NCI-H1694 treated with DMSO at 0.1 percent for 48 hours (cell line): ENCODE results near the gene P4HB.

Source experiments
- DNase-seq: peaks from one replicate; lab custom pipeline; 2025; lab: John Stamatoyannopoulos, UW

The P4HB gene

DNA sequence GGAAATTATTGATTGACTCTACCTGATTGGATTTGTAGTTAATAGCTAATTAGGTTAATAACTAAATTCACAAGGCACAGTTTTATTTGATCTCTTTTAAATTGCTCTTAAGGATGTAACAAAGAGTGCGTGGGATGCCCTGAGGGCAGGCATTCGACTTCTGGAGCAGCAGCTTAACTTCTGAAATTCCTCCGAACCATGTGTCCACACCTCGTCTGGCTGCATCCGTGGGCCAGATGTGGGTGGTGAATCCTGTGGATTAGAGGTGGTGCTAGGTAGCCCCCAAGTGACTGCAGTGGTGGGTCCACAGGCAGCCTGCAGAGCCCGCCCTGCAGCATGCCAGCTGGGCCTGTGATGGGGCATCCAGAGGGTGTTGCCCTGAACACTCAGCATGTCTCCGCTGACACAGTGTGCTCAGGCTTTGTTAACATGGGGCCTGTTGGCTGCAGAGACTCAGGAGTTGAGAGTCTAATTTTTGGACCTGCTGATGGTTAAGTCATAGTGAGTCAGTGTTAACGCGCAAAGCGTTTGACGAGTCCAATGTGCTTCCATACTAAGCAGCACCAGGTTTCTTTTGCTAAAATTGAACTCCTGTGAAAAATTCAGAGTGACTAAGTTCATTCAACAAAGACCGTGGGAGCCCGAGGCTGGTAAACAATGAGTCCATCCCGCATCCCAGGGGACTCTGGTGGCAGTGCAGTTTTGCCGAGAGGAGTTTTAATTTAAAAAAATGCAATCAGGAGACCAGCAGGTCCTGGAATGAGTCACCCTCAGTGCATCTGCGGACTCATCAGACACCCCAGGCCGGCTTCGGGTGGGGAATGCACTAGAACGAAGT, 37.9 kb upstream of the P4HB start:
- no peak for DNase-seq

DNA sequence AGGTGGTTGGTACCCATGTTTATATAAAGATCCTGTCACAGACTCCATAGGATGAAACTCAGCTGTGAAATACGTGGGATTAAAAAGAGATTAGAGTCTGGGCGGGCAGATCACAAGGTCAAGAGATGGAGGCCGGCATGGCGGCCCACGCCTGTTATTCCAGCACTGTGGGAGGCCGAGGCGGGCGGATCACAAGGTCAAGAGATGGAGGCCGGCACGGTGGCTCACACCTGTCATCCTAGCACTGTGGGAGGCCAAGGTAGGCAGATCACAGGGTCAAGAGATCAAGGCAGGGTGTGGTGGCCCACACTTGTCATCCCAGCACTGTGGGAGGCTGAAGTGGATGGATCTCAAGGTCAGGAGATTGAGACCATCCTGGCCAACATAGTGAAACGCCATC, 35.1 kb upstream of the P4HB start:
- DNase-seq = no peak

DNA sequence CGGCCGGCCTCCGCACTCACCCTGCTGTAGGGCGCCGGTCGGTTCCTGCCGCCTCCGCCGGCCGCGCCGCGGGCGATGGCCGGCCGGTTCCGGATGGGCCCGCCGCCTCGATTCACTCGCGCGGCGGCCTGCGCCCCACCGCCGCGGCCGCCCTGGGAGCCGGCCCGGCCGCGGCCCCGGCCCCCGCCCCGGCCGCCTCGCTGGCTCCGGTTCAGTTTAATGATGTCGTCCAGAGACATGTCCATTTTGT, 30.9 kb upstream of the P4HB start:
- DNase-seq = no peak

DNA sequence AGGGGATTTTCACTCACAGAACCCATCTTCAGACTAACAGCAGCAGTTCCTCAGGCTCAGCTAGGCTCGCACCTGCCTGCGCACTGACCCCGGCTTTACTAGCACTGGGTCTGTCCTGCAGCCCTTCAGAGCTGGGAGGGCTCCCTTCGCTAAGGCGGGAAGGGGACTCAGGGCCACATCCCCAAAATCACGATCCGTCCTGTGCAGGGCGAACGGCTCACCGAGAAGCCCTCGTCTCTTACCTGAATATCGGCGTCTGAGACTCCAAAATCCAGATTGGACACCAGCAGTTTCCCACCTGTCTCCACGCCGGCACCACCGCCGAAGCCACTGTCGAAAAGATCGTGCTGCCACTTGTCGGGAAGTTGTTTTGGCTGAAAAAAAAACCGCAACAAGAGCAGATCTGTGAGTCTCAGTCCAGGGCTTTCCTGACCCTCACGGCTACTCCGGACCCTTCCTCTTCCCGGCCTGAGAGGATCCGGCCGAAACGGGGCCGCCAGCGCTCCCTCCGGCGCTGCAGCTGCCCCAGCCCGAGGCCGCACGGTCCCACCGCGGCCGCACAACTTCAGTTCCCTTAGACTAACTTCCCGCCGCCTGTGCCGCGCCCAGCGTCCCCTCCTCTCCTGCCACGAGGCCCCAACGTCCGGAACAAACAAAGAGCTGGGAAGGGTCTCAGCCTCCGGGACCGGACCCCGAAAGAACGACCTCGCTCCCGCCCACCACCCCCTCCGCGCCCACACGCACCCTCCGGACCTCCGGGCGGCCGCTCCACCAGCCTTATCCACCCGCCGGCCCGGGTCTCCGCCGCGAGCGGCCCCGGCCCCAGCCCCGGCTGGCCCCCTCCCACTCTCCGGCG, 30.3 kb upstream of the P4HB start:
- no peak for DNase-seq

DNA sequence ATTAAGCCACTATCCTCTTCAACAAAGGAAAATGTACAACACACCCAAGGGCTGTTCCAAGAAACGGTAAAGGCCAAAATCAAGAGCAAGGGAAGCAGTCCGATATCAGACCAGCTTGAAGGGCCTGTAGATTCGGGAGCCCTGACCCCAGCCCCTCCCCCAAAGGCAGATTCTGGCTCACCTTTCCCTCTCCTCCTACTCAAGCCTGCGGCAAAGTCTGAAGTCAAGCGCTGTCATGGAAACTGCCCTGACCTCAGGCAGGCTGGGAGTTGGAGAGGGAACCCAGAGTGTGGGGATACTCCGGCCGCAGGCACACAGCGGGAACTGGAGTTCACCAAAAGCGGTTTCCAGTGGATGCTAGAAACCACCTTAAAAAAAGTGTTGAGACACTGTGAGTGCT, 29.3 kb upstream of the P4HB start:
- no peak for DNase-seq

DNA sequence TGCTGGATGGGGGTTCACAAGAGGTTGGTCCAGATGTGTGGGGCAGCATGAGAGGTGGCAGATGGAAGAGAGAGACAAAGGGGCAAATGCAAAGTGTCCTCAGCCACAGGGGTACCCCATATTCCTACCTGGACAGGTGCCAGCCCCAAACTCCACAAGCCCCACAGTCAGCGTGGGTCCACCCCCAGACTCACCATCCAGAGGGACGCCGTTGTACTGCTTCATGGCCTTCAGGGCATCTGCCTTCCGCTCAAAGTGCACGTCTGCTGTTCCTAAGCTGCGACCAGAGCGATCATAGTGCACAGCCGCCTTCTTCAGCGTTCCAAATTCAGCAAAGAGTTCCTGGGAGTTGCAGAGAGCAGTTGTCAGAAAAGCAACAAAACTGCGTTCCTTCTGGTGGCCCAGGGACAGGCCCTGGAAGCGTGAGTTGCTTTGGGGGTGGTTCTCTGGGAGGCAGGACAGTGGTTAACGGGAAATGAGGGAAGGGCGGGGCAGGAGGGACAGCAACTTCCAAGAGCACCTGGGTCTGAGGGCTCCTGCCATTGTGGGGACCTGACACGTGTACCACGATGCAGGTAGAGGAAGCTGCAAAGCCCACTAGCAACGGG, 28.8 kb upstream of the P4HB start:
- no peak for DNase-seq

DNA sequence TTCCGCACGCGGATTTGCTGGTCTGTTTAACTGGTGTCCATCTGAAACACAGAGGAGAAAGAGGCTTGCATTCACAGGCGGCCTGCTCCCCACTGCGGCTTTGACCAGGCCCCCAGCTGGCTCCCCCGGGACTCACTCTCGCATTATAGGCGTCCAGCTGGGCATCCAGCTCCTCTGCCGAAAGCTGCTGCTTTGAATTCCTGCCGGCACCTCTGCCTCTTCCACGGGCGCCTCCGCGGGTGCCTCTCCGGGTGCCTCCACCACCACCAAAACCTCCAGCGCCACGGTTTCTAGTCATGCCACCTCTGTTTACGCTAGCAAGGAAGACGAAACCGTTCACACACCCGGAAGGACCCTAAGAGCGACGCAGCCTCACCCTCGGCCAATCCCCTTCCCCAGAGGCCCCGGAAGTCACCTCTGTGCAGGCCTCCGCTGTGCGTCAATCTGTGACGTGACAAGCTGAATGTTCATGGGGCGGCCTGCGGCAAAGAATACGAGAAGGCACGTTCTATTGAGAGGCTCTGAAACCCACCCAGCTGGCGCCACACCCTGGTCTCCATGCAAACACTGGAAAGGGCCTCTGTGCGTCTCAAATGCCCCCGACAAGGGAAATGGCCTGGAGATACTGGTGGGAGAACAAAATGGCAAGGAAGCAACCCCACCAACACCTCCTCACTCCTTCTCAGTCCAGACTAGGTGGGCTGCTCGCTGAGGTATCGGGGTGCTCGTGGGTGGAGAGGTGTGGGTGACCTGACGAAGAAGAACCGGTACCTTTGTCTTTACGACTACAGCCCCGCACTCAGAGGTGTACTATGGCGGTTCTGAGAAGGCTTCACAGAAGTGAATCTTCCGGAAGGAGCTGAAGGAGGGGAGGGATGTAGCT, 28.0 kb upstream of the P4HB start:
- DNase-seq = no peak

DNA sequence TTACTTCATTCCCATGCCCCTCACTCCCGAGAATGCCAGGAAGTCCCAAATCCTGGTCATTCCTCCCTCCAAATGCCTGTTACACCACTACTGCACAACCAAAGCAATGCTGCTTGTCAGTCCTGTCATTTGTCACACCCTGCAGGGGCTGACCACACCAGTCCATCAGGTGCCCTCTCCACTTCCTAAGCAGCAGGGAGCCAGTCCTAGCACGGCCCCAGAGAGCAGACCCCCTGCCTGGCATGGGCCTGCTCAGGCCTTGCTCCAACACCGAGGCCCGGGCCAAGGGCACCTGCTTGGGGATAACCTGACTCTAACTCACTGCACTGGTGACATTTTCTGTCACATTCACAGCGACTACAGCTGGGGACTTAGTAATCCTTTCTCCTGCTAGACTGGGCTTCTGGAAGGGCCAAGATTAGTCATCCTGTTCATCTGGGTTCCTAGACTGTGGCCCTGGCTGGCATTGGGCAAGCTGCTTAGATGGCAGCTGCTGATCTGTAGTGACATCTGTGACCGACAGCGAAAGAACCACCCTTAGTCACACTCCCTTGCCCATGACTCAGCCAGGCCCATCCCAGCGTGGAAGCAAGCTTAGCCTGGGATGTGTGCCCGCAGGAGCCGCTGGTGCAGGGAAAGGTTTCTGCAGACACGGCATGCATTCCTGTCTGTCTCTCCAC, 25.7 kb upstream of the P4HB start:
- peak; percentile 71 for DNase-seq

DNA sequence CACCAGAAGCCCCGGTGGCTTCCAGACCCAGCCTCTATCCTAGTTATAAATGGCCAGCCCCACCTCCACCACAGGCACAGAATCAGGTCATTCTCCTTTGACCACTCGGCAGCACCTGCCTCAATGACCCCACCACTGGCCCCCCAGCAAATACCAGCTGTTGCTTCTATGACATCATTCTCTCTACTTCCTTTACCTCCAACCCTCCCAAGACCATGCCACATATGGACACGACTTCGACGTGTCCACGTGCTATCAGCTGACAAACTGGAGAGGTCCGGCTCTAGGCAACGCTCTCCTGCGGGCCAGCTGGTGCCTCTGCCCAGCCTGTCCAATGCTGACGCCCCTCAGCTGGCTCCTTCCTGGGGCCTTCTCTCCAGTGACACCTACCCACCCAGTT, 25.1 kb upstream of the P4HB start:
- no peak for DNase-seq

DNA sequence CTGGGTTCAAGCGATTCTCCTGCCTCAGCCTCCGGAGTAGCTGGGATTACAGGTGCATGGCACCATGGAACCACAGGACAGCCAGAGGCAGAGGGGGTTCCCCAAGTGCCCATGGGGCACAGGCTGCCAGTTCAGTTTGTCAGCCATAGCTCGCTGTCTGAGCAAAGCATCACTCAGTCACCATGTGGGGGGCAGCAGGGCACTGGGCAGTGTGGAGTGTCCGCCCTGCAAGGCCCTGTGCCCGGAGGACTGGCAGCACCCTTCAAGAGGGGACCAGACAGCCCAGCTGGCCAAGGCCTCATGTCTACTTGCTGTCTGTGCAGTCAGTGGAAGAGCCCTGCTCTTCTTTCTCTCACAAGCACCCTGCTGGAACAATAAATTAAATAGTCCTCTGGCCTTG, 24.6 kb upstream of the P4HB start:
- DNase-seq = no peak

DNA sequence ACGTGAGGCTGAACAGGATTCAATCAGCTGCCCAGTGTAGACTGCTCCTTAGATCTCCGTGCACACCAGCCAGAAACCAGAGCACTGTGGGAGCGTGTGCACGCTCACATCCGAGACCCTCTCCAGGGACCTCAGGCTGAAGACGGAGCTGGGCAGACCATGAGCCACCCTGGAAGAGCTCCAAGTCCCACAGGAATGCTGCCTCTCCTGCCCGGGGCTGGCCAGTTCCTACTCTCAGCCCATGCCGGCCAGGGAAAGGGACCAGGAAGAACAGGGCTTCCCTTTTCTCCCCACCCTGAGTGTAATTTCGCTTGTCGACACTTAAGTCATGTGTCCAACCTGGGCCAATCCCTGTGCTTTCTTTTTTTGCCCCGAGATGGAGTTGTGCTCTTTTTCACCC, 24.2 kb upstream of the P4HB start:
- DNase-seq = no peak

DNA sequence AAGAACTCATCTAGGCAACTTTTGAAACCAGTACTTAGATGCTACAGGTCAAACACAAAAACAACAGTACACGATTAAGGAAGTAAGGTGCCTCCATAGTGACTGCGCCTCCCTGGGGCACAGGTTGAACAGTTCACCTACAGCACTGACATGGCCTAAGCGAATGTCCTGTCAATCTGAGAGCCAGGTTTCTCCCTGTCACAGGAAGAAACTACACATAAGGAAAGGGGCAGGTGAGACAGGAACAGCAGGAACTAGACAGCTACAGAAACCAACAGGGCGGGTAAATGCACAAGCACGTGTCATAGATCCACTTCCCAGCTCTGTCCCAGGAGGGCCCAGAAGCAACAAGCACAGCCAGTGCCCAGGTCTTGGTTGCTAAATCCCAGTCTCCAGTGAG, 18.8 kb upstream of the P4HB start:
- DNase-seq = no peak

DNA sequence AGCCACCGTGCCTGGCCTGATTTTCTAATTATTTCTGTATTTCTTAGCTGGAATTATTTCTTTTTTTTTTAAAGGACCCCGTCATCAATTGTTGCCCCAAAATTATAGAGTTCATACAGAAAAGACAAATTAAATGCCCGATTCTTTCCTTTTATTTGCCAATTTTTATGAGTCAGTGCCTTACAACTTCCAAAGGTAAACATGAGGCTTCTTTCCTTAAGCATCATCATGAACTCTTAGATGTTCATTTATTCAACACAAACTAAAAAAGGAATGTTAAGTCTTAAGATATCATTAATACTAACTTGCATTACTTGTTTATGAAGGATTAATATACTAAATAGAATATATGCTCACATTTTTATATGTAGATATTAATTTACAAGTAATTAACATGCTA, 18.0 kb upstream of the P4HB start:
- no peak for DNase-seq

DNA sequence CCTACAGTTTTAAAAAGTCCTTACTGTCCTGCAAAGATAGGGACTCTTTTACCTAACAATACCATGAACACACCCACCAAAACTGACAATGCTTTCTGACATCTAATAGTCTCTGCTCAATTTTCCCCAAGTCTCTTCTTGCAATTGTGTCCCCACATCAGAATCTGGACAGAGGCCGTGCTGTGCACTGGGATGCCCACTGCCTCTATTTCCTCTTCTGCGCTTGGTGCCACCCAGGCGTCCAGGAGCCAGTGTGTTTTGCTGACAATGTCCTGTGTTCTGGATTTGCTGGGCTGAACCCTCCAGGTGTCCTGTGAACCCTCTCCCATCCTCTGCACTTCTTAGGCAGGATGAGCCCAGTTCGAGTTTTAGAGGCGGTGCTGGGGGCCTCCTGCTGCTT, 17.2 kb upstream of the P4HB start:
- no peak for DNase-seq

DNA sequence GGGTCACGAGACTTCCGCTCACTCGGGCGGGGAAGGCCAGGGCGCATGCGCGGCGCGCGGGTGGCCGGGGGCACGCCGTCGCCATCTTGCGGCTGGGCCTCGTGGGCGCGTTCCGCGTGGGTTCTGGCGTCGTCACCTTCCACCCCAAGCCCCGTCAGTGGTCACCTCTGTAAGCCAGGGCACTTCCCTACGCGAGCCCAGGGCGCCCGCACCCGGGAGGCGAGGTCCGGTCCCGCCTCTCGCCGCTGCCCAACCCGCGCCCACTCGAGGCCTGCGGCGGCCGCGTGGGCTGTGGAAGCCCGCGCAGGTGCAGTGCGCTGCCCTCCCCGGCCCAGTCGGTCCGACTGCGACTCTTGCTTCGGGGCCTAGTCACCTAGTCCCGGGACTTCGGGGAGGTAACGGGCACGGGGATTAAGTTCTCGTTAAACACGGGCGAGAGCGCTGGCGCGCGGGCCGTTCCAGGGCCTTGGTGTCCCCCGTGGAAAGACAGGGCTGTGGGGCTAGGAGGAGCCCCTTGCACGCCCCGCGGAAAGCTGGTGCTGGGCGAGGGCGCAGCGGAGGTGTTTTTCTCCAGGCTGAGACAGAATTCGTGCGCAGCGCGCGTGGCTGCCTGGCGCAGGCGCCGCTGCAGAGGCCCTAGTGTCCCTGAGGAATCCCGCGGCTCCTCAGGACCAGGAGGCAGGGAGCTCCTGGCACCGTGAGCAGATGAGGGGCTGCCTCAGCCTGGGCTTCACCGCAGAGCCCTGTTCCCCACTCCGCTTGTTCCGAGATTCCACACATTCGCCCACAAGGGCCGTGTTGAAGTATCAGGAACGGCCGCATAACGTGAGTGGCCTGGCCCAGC, 11.3 kb upstream of the P4HB start:
- peak; percentile 77 for DNase-seq

DNA sequence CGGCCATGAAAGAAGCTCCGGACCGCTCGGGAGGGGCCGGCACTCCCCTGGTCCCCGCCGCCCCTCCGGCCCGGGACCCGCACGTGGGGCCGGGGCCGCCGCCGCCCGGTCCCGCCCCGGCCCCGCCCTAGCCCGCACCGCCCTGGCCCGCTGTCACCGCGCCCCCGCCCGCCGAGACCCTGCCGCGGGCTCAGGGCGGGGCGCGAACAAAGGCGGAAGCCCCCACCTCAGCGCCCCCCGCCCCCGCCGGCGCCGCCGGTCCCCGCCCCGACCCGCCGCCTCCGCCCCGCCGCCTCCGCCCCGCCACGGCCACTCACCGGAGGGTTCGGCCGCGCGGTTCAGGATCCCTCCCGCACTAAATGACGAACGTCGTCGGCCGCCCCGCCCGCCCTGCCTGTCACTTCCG, 10.6 kb upstream of the P4HB start, which contains the start of gene ARHGDIA:
Gene ARHGDIA, minus strand, starts transcription at position 357 of the 406 bp plus-strand sequence. CDS start 1,407 bp downstream, outside the sequence.
- no peak for DNase-seq

DNA sequence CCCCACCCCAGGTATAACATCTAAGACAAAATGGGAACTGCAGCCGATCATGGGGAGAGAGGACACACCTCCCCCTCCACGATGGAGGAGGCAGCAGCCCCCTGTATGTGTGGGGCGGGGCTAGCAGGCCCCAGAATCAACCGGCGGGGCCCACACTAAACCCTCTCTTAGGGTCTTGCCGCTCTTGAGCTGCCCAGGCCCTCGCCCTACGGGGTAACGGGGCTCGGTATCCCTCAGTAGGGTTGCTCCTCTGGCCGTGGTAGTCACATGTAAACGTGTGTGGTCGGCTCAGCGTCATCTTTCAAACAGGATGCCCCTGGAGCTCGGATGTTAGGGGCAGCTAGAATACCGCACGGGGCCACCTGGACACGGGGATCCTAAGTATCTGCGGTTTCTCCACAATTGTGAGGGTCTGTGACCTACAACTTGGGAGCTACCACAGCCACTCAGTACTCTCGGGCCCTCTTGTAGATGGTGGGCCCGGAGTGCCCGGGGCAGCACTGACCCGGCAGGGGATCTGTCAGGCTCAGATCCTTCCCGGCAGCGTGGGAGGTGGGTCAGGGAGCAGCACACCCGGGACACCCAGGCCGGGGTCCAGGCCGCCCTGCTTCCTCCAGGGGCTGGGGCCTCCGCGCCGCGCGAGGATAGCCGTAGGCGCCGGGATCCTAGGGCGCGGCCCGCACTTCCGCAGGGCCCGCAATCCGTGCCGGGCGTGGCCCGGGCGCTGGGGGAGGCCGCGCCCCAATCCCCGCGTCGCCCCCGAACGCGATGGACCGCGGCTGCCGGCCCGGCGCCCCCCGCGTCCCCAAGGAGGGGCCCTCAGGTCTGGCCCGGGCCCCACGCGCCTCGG, 10.0 kb upstream of the P4HB start:
- DNase-seq = peak; percentile 45

DNA sequence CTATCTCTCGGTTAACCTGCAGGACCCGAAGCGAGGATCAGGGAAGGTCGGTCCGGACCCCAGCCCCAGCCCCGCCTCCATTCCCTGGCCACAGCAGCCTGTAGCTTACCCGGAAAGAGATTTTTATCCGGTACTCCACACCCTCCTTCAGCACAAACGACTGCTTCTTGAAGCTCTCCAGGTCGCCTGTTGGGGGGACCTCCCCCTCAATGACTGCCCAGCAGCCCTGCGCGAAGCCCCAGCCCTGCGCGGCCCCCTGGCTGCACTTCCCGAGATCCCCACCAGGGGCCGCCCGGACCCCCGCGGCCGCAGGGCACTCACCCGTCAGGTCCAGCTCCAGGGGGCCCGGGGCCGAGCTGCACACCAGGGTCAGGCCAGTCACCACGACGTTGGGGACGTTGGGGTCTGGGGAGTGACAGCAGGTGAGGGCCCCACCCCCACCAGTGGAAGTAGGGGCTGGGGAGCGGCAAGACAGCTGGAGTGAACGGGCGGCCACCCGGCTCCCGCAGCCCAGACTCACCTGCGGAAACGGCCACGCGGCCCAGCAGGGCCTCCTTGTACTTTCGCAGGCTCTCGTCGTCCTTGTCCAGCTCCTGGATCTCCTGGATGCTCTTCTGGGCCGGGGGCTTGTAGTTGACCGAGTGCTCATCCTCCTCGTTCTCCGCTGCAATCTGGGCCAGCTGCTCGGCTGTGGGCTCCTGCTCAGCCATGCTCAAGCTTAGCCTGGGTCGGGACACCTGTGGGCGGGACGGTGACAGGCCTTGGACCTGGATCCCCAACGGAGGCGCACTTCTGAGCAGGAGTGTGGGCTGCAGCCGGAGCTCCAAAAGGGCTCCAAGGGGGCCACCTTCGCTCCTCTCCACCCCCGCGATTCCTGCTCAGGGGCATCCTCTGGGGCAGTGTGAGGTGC, 9.1 kb upstream of the P4HB start:
- DNase-seq = no peak
